DOHH2 (cell line): Measurements from ENCODE around the gene AFDN.

ENCODE experiments used
- H3F3A ChIP-seq: fragments of 200-600 bp; sonication (generic), shearing (Covaris generic); 2 replicates; pipeline ENCODE4 v1.6.0; 2016; ENCODE audit warnings: antibody characterized with exemption, mild to moderate bottlenecking; ENCODE audit not compliant: control insufficient read depth, insufficient read depth
- H3K27ac ChIP-seq: fragments of 200-600 bp; sonication (generic); 2 replicates; pipeline ENCODE4 v1.5.1; 2014; ENCODE audit warnings: low read depth, mild to moderate bottlenecking, low read length, moderate library complexity
- H3K27me3 ChIP-seq: fragments of 200-600 bp; sonication (generic); 2 replicates; pipeline ENCODE4 v1.6.1; 2014; ENCODE audit warnings: mild to moderate bottlenecking, low read length, mixed read lengths; ENCODE audit not compliant: control insufficient read depth
- H3K36me3 ChIP-seq: fragments of 200-600 bp; sonication (generic); 2 replicates; pipeline ENCODE4 v1.6.1; 2014; ENCODE audit warnings: mild to moderate bottlenecking, low read length, moderate library complexity, mixed read lengths; ENCODE audit not compliant: control insufficient read depth
- H3K4me1 ChIP-seq: fragments of 200-600 bp; sonication (generic); 2 replicates; pipeline ENCODE4 v1.6.1; 2014; ENCODE audit warnings: mild to moderate bottlenecking, low read length, mixed read lengths; ENCODE audit not compliant: control insufficient read depth
- H3K4me2 ChIP-seq: fragments of 200-600 bp; sonication (generic); 2 replicates; pipeline ENCODE4 v1.6.0; 2014; ENCODE audit warnings: mild to moderate bottlenecking, low read length, moderate library complexity
- H3K4me3 ChIP-seq: fragments of 200-600 bp; sonication (generic); 2 replicates; pipeline ENCODE4 v1.5.1; 2014; ENCODE audit warnings: mild to moderate bottlenecking, low read length, mixed read lengths
- H3K79me2 ChIP-seq: fragments of 200-600 bp; sonication (generic); 2 replicates; pipeline ENCODE4 v1.6.1; 2014; ENCODE audit warnings: mild to moderate bottlenecking, low read length, mixed read lengths; ENCODE audit not compliant: control insufficient read depth
- H3K9me2 ChIP-seq: fragments of 200-600 bp; sonication (generic); replicated peaks from 2 replicates; pipeline ENCODE4 v1.6.1; 2014; ENCODE audit warnings: mild to moderate bottlenecking, low read length, mixed read lengths; ENCODE audit not compliant: control insufficient read depth
- H3K9me3 ChIP-seq: fragments of 200-600 bp; sonication (generic); 2 replicates; pipeline ENCODE4 v1.6.1; 2014; ENCODE audit warnings: antibody characterized with exemption, low read length, mixed read lengths; ENCODE audit not compliant: control insufficient read depth, insufficient read depth
- H4K20me1 ChIP-seq: fragments of 200-600 bp; sonication (generic); 2 replicates; pipeline ENCODE4 v1.6.0; 2014; ENCODE audit warnings: low read depth, mild to moderate bottlenecking, antibody characterized with exemption, low read length, moderate library complexity; ENCODE audit not compliant: control insufficient read depth, insufficient read depth
- EZH2phosphoT487 ChIP-seq: fragments of 200-600 bp; sonication (generic); IDR thresholded peaks from 2 replicates; pipeline ENCODE4 v1.6.1; 2017; ENCODE audit warnings: borderline replicate concordance, mild to moderate bottlenecking, antibody characterized with exemption, low read length, moderate library complexity, mixed read lengths
- TF ChIP-seq, protein P1 (sequence below): fragments of 200-600 bp; sonication (generic); IDR thresholded peaks from one replicate; pipeline ENCODE4 v1.5.1; 2014; ENCODE audit warnings: antibody characterized with exemption, mild to moderate bottlenecking, low read depth, low read length; ENCODE audit not compliant: poor library complexity, severe bottlenecking

Gene AFDN

GRCh38 chr6:167840526-167841179, 13.9 kb downstream of the AFDN start:
- no peaks in the 10 kb centered on the region for H3F3A ChIP-seq
- H3K27ac ChIP-seq = no peak overlapping the region
- no peaks in the 10 kb centered on the region for H3K9me2 ChIP-seq
- H3K36me3 ChIP-seq = no peaks in the 10 kb centered on the region
- H3K79me2 ChIP-seq = peaks cover 54% of the 10 kb centered on the region
- H3K4me2 ChIP-seq = no peak overlapping the region
- H3K9me3 ChIP-seq = no peaks in the 10 kb centered on the region
- no peaks in the 10 kb centered on the region for H4K20me1 ChIP-seq
- TF ChIP-seq, protein P1, sequence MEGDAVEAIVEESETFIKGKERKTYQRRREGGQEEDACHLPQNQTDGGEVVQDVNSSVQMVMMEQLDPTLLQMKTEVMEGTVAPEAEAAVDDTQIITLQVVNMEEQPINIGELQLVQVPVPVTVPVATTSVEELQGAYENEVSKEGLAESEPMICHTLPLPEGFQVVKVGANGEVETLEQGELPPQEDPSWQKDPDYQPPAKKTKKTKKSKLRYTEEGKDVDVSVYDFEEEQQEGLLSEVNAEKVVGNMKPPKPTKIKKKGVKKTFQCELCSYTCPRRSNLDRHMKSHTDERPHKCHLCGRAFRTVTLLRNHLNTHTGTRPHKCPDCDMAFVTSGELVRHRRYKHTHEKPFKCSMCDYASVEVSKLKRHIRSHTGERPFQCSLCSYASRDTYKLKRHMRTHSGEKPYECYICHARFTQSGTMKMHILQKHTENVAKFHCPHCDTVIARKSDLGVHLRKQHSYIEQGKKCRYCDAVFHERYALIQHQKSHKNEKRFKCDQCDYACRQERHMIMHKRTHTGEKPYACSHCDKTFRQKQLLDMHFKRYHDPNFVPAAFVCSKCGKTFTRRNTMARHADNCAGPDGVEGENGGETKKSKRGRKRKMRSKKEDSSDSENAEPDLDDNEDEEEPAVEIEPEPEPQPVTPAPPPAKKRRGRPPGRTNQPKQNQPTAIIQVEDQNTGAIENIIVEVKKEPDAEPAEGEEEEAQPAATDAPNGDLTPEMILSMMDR = no peak
- no peak for TF ChIP-seq EZH2phosphoT487
- H3K4me1 ChIP-seq = no peaks in the 10 kb centered on the region
- H3K27me3 ChIP-seq = no peaks in the 10 kb centered on the region
- H3K4me3 ChIP-seq = no peak overlapping the region

DNA sequence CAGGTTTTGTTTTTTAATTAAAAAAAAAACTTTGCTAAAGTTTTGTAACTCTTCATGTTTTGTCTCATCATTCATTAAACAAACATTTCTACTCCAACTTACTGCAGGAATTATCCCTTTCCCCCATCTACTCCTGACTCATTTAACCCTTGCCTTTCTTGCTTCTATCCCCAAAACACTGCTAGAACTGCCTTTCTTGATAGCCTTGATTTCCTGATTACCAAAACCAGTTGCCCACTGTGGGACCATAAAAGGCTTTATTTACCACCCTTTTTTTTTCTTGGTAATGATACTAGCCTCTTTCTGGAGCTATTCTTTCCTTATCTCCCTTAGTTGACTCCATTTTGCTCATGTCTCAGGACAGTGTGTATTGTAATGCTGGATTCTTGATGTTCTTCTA, 15.3 kb downstream of the AFDN start:
- no peaks in the 10 kb centered on the region for H3F3A ChIP-seq
- H3K36me3 ChIP-seq = no peaks in the 10 kb centered on the region
- H3K9me2 ChIP-seq = no peaks in the 10 kb centered on the region
- no peak for TF ChIP-seq EZH2phosphoT487
- TF ChIP-seq, protein P1 = no peak
- no peaks in the 10 kb centered on the region for H3K4me1 ChIP-seq
- no peaks in the 10 kb centered on the region for H3K9me3 ChIP-seq
- no peak overlapping the region for H3K27ac ChIP-seq
- H4K20me1 ChIP-seq = no peaks in the 10 kb centered on the region
- no peak overlapping the region for H3K4me3 ChIP-seq
- peaks cover 49% of the 10 kb centered on the region for H3K79me2 ChIP-seq
- no peak overlapping the region for H3K4me2 ChIP-seq
- no peaks in the 10 kb centered on the region for H3K27me3 ChIP-seq

DNA sequence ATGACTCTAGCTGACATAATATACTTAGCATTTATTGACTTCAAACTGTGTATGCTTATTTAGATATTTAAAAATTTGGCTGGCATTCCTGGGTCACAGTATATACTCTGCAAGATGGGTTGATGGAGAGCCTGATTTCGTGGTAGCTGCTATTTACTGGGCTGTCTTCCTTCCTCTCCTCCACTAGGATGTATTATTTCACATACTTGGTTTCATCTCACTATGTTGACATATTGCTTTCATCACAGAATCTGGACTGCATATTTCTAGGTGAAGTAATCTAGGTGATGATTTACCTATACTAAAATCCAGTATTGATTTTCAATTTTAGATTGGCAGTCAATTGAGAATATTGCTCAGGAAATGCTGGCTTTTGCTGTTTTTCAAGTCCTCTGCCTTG, 15.7 kb downstream of the AFDN start:
- H3K4me2 ChIP-seq = no peak overlapping the region
- no peak overlapping the region for H3K4me3 ChIP-seq
- no peaks in the 10 kb centered on the region for H3K36me3 ChIP-seq
- no peak for TF ChIP-seq EZH2phosphoT487
- TF ChIP-seq, protein P1 = no peak
- no peak overlapping the region for H3K27ac ChIP-seq
- no peaks in the 10 kb centered on the region for H3K9me3 ChIP-seq
- peaks cover 48% of the 10 kb centered on the region for H3K79me2 ChIP-seq
- no peaks in the 10 kb centered on the region for H3K4me1 ChIP-seq
- no peaks in the 10 kb centered on the region for H3F3A ChIP-seq
- no peaks in the 10 kb centered on the region for H3K27me3 ChIP-seq
- H4K20me1 ChIP-seq = no peaks in the 10 kb centered on the region
- no peaks in the 10 kb centered on the region for H3K9me2 ChIP-seq
